Mucosa of descending colon (tissue), 3 donors: ENCODE results near the gene RIMS3. TPM values are rescaled to one million over a fixed set of nuclear protein-coding genes. Genes with fewer than 3 reads are reported as not detected.

Experiments used
- ATAC-seq: fragments of 200-7000 bp; cut with Tn5 transposase; one replicate; pipeline ENCODE4 v1.9.1; 2020; ENCODE audit warnings: mild to moderate bottlenecking, moderate library complexity
- DNase-seq, 3 donors: peaks; one replicate each; pipeline ENCODE4 v3.0.0-alpha.2; 2020
- H3K36me3 ChIP-seq: fragments of 200-600 bp; one replicate; pipeline ENCODE4 v1.8.0; 2021; ENCODE audit warnings: low read depth, mild to moderate bottlenecking
- H3K4me1 ChIP-seq: fragments of 200-600 bp; one replicate; pipeline ENCODE4 v1.8.0; 2021; ENCODE audit warnings: low read depth, mild to moderate bottlenecking
- H3K4me3 ChIP-seq: fragments of 200-600 bp; one replicate; pipeline ENCODE4 v1.8.0; 2021; ENCODE audit warnings: mild to moderate bottlenecking
- H3K9me3 ChIP-seq: fragments of 200-600 bp; one replicate; pipeline ENCODE4 v1.8.0; 2021; ENCODE audit warnings: mild to moderate bottlenecking
- CTCF ChIP-seq: fragments of 200-600 bp; IDR thresholded peaks from one replicate; pipeline ENCODE4 v1.8.0; 2022; ENCODE audit warnings: antibody characterized with exemption, mild to moderate bottlenecking
- intact Hi-C, 2 donors: fragments of 100-400 bp; cut with DNase I in 1 of 2; cut with micrococcal nuclease in 1 of 2; formaldehyde crosslinking; loops; one replicate each; pipeline versions ENCODE4 v1.11.0 to v1.11.1; 2022; cut with DNase I, micrococcal nuclease
- total RNA-seq, 3 donors: library from RNA; stranded (reverse); fragmentation: NEBNext Ultra II Directional in 2 of 3; extraction: Animal tissue kit (Norgen Biotek cat#: 25700) in 2 of 3; gene quantifications; one replicate each; pipeline versions ENCODE4 v1.2.1 to v1.2.4, GENCODE V29; 2021 to 2023
- donor health status: DM: no; HTN: no; CAD: no; lungs with moderate emphysema.
- donor health status: DM: no; HTN: no; CAD: no.
- donor health status: DM: no; HTN: yes; CAD: no.

The RIMS3 gene
- total RNA-seq, 3 donors from 2014 or later, result 6.9 to 23.3 (median 11.9) TPM

- DNase-seq, result no peak
- ATAC-seq, result no peak
- Histone ChIP-seq H3K4me1 (peaks cover 2% of the 10 kb centered on the region), H3K9me3 (no peaks in the 10 kb centered on the region), H3K4me3 (no peak overlapping the region), H3K36me3 (no peaks in the 10 kb centered on the region)
- intact Hi-C loops, result no loop called here
- TF ChIP-seq CTCF, result no peak
Measured at GRCh38 chr1:40620586-40621210, 44.8 kb downstream of the RIMS3 start.

- DNase-seq, result no peak
Measured at GRCh38 chr1:40620150-40620549, 45.3 kb downstream of the RIMS3 start.

GRCh38 chr1:40618108-40618507, 47.4 kb downstream of the RIMS3 start:
- intact Hi-C loops, result loop anchor here in 1 of 2 donors (10.0 kb wide), 2 partner anchors 47 to 237 kb away; partner anchors contain the start of gene RIMS3
- H3K36me3 ChIP-seq, result no peaks in the 10 kb centered on the region

More at GRCh38 chr1:40620150-40620549, 45.3 kb downstream of the RIMS3 start:
- Histone ChIP-seq H3K9me3 (no peaks in the 10 kb centered on the region), H3K4me3 (no peak overlapping the region), H3K36me3 (no peaks in the 10 kb centered on the region), H3K4me1 (no peaks in the 10 kb centered on the region)
- no peak for ATAC-seq
- TF ChIP-seq CTCF, result no peak
- intact Hi-C loops, result no loop called here

GRCh38 chr1:40612345-40612831, 53.1 kb downstream of the RIMS3 start:
- Histone ChIP-seq H3K4me1 (no peaks in the 10 kb centered on the region), H3K4me3 (no peak overlapping the region), H3K9me3 (no peaks in the 10 kb centered on the region), H3K36me3 (no peaks in the 10 kb centered on the region)
- TF ChIP-seq CTCF, result peak; percentile 64
- intact Hi-C loops, result loop anchor here in 1 of 2 donors (10.0 kb wide), 2 partner anchors 52 to 242 kb away; partner anchors contain the start of gene RIMS3
- DNase-seq, result peak in 2 of 3 donors; percentile 53 to 89
- peak; percentile 85 for ATAC-seq

More at GRCh38 chr1:40618108-40618507, 47.4 kb downstream of the RIMS3 start:
- Histone ChIP-seq H3K4me3 (no peak overlapping the region), H3K4me1 (no peaks in the 10 kb centered on the region), H3K9me3 (no peaks in the 10 kb centered on the region)
- DNase-seq (no peak), ATAC-seq (no peak)
- TF ChIP-seq CTCF, result no peak

- Histone ChIP-seq H3K9me3 (no peaks in the 10 kb centered on the region), H3K36me3 (no peaks in the 10 kb centered on the region), H3K4me1 (no peaks in the 10 kb centered on the region), H3K4me3 (no peak overlapping the region)
- no peak for ATAC-seq
- TF ChIP-seq CTCF, result no peak
- no peak for DNase-seq
- intact Hi-C loops, result loop anchor here in 1 of 2 donors (10.0 kb wide), 2 partner anchors 55 to 245 kb away; partner anchors contain the start of gene RIMS3
Measured at GRCh38 chr1:40610156-40610555, 55.3 kb downstream of the RIMS3 start.
